Measurements from ENCODE around the gene BAIAP2.

Gene BAIAP2

DNA sequence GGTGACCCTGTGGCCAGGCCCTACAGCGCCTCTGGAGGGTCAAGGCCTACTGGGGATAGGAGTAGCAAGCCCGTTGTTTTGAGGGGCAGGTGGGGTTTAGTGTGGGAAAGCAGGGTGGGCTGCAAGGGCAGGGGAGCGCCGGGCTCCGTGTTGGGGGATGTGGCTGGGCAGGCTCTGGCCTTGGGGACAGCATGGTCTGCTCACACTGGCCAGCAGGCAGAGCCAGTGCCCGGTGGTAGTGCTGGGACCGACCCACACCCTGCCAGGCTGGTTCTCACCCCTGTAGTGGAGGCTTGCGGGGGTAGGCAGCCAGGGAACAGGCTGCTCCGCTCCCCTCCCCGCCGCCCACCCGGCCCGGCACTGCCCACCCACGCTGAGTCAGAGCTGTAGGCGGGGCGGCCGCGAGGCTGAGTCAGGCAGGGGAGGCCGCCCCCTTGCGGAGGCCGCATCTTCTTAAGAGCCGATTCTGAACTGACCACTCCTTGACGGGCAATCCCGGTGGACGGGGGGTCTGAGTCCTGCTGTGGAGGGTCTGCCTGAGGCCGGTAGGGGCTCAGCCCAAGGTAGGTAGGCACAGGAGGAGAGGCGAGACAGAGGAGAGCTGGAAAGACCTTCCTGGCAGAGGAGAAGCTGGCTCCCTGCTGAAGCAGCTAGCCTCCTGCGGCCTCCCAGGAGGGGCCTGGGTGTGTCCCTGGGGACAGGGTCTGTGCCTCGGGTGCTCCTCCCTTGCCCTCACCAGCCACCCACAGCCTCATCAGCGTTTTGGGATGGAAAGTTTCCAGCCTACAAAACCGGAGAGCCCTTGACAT lies 62.4 kb downstream of the BAIAP2 start:
- Histone ChIP-seq H3K36me3 (ENCODE audit: control insufficient read depth, insufficient read depth, low read length) (peaks cover 2% of the 10 kb centered on the region), H3K4me3 (ENCODE audit: low read depth, low read length) (no peak overlapping the region), H3K9me3 (ENCODE audit: control insufficient read depth, insufficient read depth, low read length) (no peaks in the 10 kb centered on the region), H3K4me1 (ENCODE audit: control insufficient read depth, insufficient read depth, low read length) (peaks cover 8% of the 10 kb centered on the region), H3K9ac (ENCODE audit: low read depth, low read length) (peak overlapping the region; percentile 47), H3K27me3 (ENCODE audit: control insufficient read depth, insufficient read depth, low read length) (no peaks in the 10 kb centered on the region)

DNA sequence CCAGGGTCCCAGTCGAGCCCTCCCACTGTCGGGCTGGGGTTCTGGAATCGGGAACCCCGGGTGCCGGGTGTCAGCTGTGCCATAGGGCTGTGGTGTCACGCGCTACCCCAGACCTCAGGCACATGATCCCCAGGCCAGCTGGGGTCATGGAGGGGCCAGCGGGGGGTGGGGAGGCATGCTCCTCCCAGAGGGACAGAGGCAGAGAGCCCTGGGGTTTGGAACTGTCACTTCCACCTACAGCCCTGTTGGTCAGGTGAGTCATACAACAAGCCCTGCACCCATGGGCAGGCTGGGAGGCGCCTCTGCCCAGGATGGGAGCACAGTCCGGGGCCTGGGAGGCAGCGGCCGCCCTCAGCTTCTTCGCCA lies 63.0 kb downstream of the BAIAP2 start:
- no peaks in the 10 kb centered on the region for H3K9me3 ChIP-seq (ENCODE audit: control insufficient read depth, insufficient read depth, low read length)
- peaks cover 2% of the 10 kb centered on the region for H3K36me3 ChIP-seq (ENCODE audit: control insufficient read depth, insufficient read depth, low read length)
- H3K4me3 ChIP-seq (ENCODE audit: low read depth, low read length), result no peak overlapping the region
- no peaks in the 10 kb centered on the region for H3K27me3 ChIP-seq (ENCODE audit: control insufficient read depth, insufficient read depth, low read length)
- peaks cover 8% of the 10 kb centered on the region for H3K4me1 ChIP-seq (ENCODE audit: control insufficient read depth, insufficient read depth, low read length)
- H3K9ac ChIP-seq (ENCODE audit: low read depth, low read length), result no peak overlapping the region

DNA sequence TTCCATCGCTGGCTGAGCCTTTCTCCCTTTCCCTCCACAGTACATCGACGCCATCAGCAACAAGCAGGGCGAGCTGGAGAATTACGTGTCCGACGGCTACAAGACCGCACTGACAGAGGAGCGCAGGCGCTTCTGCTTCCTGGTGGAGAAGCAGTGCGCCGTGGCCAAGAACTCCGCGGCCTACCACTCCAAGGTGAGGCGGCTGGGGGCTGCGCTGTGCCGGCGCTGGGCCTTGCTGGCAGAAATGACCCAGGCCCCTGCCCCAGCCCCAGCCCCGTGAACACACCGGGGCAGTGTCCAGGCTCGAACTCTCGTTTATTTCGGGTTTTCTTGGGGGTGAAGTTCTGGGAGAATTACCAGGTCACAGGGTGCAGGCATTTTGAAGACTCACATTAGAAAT lies 64.9 kb downstream of the BAIAP2 start:
- H3K36me3 ChIP-seq (ENCODE audit: control insufficient read depth, insufficient read depth, low read length), result peaks cover 8% of the 10 kb centered on the region
- no peak overlapping the region for H3K9ac ChIP-seq (ENCODE audit: low read depth, low read length)
- no peaks in the 10 kb centered on the region for H3K9me3 ChIP-seq (ENCODE audit: control insufficient read depth, insufficient read depth, low read length)
- no peaks in the 10 kb centered on the region for H3K4me1 ChIP-seq (ENCODE audit: control insufficient read depth, insufficient read depth, low read length)
- H3K27me3 ChIP-seq (ENCODE audit: control insufficient read depth, insufficient read depth, low read length), result no peaks in the 10 kb centered on the region
- H3K4me3 ChIP-seq (ENCODE audit: low read depth, low read length), result no peak overlapping the region

DNA sequence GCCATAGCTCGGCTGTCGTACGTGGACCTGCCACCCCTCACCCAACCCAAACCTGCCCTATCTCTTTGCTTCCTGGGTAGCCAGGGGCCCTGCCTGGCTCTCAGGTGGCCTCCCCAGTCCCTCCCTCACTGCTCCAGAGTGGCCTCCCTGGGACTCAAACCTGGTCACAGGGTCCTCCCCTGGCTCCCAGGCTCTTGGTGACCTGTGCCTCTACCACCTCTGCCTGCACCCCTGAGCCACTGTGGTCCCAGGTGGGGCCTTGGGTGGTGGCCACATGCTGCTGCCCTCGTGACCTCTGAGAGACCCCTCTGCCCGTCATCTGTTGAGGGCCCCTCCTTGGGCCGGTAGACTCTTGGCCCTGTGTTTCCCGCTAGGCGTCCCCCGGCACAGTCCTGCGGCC lies 65.7 kb downstream of the BAIAP2 start:
- no peak overlapping the region for H3K4me3 ChIP-seq (ENCODE audit: low read depth, low read length)
- no peaks in the 10 kb centered on the region for H3K4me1 ChIP-seq (ENCODE audit: control insufficient read depth, insufficient read depth, low read length)
- no peak overlapping the region for H3K9ac ChIP-seq (ENCODE audit: low read depth, low read length)
- no peaks in the 10 kb centered on the region for H3K27me3 ChIP-seq (ENCODE audit: control insufficient read depth, insufficient read depth, low read length)
- peaks cover 10% of the 10 kb centered on the region for H3K36me3 ChIP-seq (ENCODE audit: control insufficient read depth, insufficient read depth, low read length)
- H3K9me3 ChIP-seq (ENCODE audit: control insufficient read depth, insufficient read depth, low read length), result no peaks in the 10 kb centered on the region

DNA sequence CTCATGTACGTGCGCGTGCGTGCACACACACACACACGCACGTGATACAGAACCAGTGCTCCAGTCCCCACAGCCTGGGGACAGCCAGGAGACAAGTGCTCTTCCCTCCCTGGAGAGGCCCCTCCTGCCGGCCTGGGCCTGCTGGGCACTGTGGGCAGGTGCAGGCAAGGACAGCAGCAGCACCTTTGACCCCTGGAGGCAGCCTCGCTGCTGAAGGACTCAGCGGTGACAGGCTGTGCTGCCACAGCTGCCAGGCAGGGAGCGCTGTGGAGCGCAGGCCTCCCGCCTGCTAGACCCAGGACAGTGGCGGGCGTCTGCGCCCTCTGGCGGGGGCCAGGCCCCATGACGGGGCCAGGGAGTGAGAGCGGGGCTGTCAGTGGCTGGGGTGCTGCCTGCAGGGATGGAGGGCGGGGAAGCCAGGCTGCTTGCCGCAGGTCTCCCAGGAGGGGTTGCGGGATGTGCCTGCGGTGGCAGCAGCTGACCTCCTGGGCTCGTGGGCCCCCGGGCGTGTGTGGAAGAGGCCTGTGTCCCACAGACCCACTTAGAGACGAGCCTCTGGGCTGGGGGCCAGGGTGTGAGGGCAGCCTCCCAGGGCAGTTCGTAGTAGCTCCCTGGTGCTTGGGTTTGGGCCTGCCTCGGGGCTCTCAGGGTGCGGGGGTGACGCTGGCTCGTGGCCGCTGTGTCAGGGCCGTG lies 66.8 kb downstream of the BAIAP2 start:
- Histone ChIP-seq H3K9me3 (ENCODE audit: control insufficient read depth, insufficient read depth, low read length) (no peaks in the 10 kb centered on the region), H3K4me3 (ENCODE audit: low read depth, low read length) (no peak overlapping the region), H3K9ac (ENCODE audit: low read depth, low read length) (no peak overlapping the region), H3K36me3 (ENCODE audit: control insufficient read depth, insufficient read depth, low read length) (peaks cover 13% of the 10 kb centered on the region), H3K4me1 (ENCODE audit: control insufficient read depth, insufficient read depth, low read length) (no peaks in the 10 kb centered on the region), H3K27me3 (ENCODE audit: control insufficient read depth, insufficient read depth, low read length) (no peaks in the 10 kb centered on the region)

DNA sequence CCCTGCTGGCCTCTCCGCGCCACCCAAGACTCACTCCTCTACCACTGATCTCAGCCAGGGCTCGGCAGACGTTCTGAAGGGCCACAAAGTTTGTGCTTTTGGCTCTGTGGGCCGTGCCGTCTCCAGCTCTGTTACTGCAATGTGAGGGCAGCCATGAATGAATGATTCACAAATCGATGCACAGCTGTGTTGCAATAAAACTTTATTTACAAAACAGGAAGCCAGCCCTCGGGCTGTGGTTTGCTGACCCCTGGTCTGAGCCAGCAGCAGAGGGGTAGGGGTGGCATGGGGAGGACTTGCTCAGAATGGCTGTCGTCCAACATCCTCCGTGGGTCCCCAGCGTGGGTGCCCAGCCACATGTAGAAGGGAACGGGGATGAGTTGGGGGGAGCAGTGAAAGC lies 67.4 kb downstream of the BAIAP2 start:
- Histone ChIP-seq H3K4me1 (ENCODE audit: control insufficient read depth, insufficient read depth, low read length) (no peaks in the 10 kb centered on the region), H3K9ac (ENCODE audit: low read depth, low read length) (no peak overlapping the region), H3K4me3 (ENCODE audit: low read depth, low read length) (no peak overlapping the region), H3K9me3 (ENCODE audit: control insufficient read depth, insufficient read depth, low read length) (no peaks in the 10 kb centered on the region), H3K27me3 (ENCODE audit: control insufficient read depth, insufficient read depth, low read length) (no peaks in the 10 kb centered on the region), H3K36me3 (ENCODE audit: control insufficient read depth, insufficient read depth, low read length) (peaks cover 13% of the 10 kb centered on the region)

DNA sequence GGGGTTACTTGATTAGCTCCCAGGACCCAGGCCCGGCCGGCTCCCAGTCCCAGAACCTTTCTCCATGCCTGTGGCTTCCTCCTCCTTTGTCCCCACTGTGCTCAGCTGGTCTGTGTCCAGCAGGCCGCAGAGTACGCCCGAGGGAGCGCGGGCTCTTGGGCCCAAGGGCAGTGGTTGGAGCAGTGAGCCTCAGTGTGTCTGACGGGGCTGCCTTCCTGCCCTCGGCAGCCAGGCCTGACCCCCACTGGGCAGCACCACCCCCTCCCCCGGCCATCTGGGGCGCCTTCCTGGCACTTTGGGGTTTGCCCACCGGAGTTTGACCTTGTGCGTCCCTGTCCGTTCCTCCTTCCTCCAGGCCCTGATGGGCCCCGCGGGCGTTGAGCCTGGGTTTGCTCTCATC lies 67.9 kb downstream of the BAIAP2 start:
- Histone ChIP-seq H3K4me1 (ENCODE audit: control insufficient read depth, insufficient read depth, low read length) (no peaks in the 10 kb centered on the region), H3K4me3 (ENCODE audit: low read depth, low read length) (no peak overlapping the region)

DNA sequence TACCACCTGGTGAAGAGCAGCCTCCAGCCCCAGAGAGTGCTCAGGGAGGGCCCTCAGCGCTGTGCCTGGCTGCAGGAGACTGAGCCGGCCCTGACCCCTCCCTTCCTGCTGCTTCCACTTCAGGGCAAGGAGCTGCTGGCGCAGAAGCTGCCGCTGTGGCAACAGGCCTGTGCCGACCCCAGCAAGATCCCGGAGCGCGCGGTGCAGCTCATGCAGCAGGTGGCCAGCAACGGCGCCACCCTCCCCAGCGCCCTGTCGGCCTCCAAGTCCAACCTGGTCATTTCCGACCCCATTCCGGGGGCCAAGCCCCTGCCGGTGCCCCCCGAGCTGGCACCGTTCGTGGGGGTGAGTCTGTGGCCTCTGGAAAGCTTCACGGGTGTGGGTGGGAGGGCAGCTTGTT lies 68.4 kb downstream of the BAIAP2 start:
- no peak overlapping the region for H3K4me3 ChIP-seq (ENCODE audit: low read depth, low read length)
- no peaks in the 10 kb centered on the region for H3K27me3 ChIP-seq (ENCODE audit: control insufficient read depth, insufficient read depth, low read length)
- H3K36me3 ChIP-seq (ENCODE audit: control insufficient read depth, insufficient read depth, low read length), result peaks cover 17% of the 10 kb centered on the region
- H3K9me3 ChIP-seq (ENCODE audit: control insufficient read depth, insufficient read depth, low read length), result no peaks in the 10 kb centered on the region
- no peaks in the 10 kb centered on the region for H3K4me1 ChIP-seq (ENCODE audit: control insufficient read depth, insufficient read depth, low read length)
- H3K9ac ChIP-seq (ENCODE audit: low read depth, low read length), result no peak overlapping the region

More for the DNA sequence above, 67.9 kb downstream of the BAIAP2 start:
- H3K27me3 ChIP-seq (ENCODE audit: control insufficient read depth, insufficient read depth, low read length), result no peaks in the 10 kb centered on the region
- H3K9ac ChIP-seq (ENCODE audit: low read depth, low read length), result no peak overlapping the region
- H3K9me3 ChIP-seq (ENCODE audit: control insufficient read depth, insufficient read depth, low read length), result no peaks in the 10 kb centered on the region
- peaks cover 16% of the 10 kb centered on the region for H3K36me3 ChIP-seq (ENCODE audit: control insufficient read depth, insufficient read depth, low read length)

DNA sequence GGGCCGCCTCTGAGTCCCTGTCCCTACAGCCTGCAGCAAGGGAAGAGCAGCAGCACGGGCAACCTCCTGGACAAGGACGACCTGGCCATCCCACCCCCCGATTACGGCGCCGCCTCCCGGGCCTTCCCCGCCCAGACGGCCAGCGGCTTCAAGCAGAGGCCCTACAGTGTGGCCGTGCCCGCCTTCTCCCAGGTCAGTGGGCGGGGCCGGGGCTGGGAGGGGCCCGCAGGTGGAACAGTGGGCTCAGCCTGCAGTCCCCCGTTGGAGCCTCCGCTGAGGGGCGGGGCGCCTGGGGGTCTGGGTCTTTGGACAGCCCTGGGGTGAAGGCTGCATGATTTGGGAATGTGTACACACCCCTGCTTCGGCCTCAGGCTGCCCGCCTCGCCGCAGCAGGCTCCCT lies 71.8 kb downstream of the BAIAP2 start:
- Histone ChIP-seq H3K4me1 (ENCODE audit: control insufficient read depth, insufficient read depth, low read length) (no peaks in the 10 kb centered on the region), H3K9ac (ENCODE audit: low read depth, low read length) (no peak overlapping the region), H3K36me3 (ENCODE audit: control insufficient read depth, insufficient read depth, low read length) (peaks cover 15% of the 10 kb centered on the region), H3K9me3 (ENCODE audit: control insufficient read depth, insufficient read depth, low read length) (no peaks in the 10 kb centered on the region), H3K27me3 (ENCODE audit: control insufficient read depth, insufficient read depth, low read length) (no peaks in the 10 kb centered on the region), H3K4me3 (ENCODE audit: low read depth, low read length) (no peak overlapping the region)

DNA sequence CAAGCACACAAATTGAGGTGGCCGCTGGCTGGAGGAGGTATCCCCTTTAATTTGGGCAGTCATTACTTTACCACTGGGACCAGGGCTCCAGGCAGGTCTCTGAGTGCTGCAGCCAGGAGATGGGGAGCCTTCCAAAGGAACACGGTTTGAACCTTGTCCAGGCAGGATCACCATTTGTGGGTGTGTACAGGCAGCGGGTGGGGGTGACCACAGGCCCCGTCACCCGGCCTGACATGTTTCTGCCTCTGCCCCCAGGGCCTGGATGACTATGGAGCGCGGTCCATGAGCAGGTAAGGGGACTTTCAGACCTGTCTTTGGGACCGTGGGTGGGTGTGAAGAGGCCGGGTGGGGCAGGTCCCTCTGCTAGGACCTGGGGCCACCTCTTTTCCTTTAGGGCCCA lies 73.3 kb downstream of the BAIAP2 start:
- Histone ChIP-seq H3K9me3 (ENCODE audit: control insufficient read depth, insufficient read depth, low read length) (no peaks in the 10 kb centered on the region), H3K9ac (ENCODE audit: low read depth, low read length) (no peak overlapping the region)

DNA sequence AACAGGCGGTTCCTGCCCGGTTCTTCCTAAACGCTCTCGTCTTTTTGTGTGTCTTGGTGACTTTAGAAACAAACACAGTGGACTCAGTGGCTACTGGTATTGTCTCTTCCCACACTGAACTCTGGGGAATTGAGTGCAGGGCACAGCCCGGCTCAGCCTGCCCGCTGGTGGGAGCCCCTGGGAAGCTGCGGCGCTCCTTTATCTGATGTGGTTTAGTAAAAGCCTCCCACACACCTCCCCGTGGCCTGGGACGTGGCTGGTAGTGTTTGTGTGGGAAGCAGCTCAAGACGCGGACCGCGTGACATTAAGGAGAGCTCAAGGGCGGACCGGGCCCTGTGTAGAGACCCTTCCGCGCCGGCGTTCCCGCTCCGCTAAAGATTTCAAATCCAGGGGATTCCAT lies 75.0 kb downstream of the BAIAP2 start:
- Histone ChIP-seq H3K4me3 (ENCODE audit: low read depth, low read length) (no peak overlapping the region), H3K9ac (ENCODE audit: low read depth, low read length) (no peak overlapping the region), H3K27me3 (ENCODE audit: control insufficient read depth, insufficient read depth, low read length) (no peaks in the 10 kb centered on the region), H3K4me1 (ENCODE audit: control insufficient read depth, insufficient read depth, low read length) (no peaks in the 10 kb centered on the region), H3K9me3 (ENCODE audit: control insufficient read depth, insufficient read depth, low read length) (no peaks in the 10 kb centered on the region), H3K36me3 (ENCODE audit: control insufficient read depth, insufficient read depth, low read length) (peaks cover 8% of the 10 kb centered on the region)

More for the DNA sequence above, 73.3 kb downstream of the BAIAP2 start:
- Histone ChIP-seq H3K4me1 (ENCODE audit: control insufficient read depth, insufficient read depth, low read length) (no peaks in the 10 kb centered on the region), H3K27me3 (ENCODE audit: control insufficient read depth, insufficient read depth, low read length) (no peaks in the 10 kb centered on the region), H3K36me3 (ENCODE audit: control insufficient read depth, insufficient read depth, low read length) (peaks cover 15% of the 10 kb centered on the region), H3K4me3 (ENCODE audit: low read depth, low read length) (no peak overlapping the region)

DNA sequence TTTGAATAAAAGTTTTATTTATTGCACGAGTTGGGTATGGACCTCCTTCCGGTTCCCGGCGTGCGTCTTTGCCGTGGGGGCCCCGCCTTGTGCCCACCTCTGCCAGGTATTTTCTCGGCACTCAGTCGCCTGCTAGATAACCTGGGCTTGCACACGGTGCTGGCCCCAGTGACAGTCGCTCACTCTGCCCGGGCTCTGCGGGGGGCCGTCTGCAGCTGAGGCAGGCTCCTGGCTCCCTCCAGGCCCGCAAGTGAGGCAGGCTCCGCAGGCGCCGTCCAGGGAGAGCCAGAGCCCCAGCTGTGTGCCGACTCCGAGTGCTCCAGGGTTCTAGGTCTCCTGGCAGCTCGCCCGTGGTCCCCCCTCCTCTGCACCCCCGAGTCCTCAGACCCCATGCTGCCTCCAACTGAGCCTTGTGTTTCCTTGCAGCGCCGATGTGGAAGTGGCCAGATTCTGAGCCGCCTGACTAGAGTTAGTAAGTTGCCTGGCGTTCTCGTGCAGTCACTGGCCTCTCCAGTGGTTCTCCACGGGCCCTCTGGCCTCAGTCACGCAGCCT lies 75.6 kb downstream of the BAIAP2 start:
- Histone ChIP-seq H3K27me3 (ENCODE audit: control insufficient read depth, insufficient read depth, low read length) (no peaks in the 10 kb centered on the region), H3K9me3 (ENCODE audit: control insufficient read depth, insufficient read depth, low read length) (no peaks in the 10 kb centered on the region), H3K4me3 (ENCODE audit: low read depth, low read length) (no peak overlapping the region), H3K9ac (ENCODE audit: low read depth, low read length) (no peak overlapping the region), H3K4me1 (ENCODE audit: control insufficient read depth, insufficient read depth, low read length) (no peaks in the 10 kb centered on the region), H3K36me3 (ENCODE audit: control insufficient read depth, insufficient read depth, low read length) (peaks cover 6% of the 10 kb centered on the region)
